CD4-positive, alpha-beta memory T cell (primary cell): ENCODE results near the gene KRTAP5-4. TPM values are rescaled to one million over a fixed set of nuclear protein-coding genes. Genes with fewer than 3 reads are reported as not detected.
"Not testable (repeated sequence)": the region's sequence is repeated elsewhere in the genome, so short reads cannot be mapped to it uniquely, and the experiment has no call there.

ENCODE experiments used
- CTCF ChIA-PET: fragments of 350-600 bp; sonication (Branson Sonifier 250); formaldehyde crosslinking; loops from one replicate; lab custom pipeline; 2021; ENCODE audit warnings: inconsistent platforms; ENCODE audit not compliant: partially characterized antibody; lab: Charles Lee
- POLR2A ChIA-PET: fragments of 350-600 bp; sonication (Branson Sonifier 250); formaldehyde crosslinking; loops from one replicate; lab custom pipeline; 2021; ENCODE audit not compliant: partially characterized antibody; lab: Charles Lee
- DNase-seq, 5 donors: peaks; one replicate each; pipeline versions ENCODE4 v3.0.0 to v3.0.0-alpha.2; 2020 to 2022; ENCODE audit warnings: mixed read lengths in 1 of 5
- H3K27ac ChIP-seq: one replicate; pipeline ENCODE4 v1.7.0; 2013; ENCODE audit warnings: low read depth, low read length
- H3K27me3 ChIP-seq: 2 replicates; pipeline ENCODE4 v1.7.0; 2013; ENCODE audit warnings: mild to moderate bottlenecking, low read length, moderate library complexity; ENCODE audit not compliant: insufficient read depth
- H3K36me3 ChIP-seq: 2 replicates; pipeline ENCODE4 v1.7.0; 2013; ENCODE audit warnings: mild to moderate bottlenecking, low read length, moderate library complexity; ENCODE audit not compliant: insufficient read depth
- H3K4me1 ChIP-seq: 2 replicates; pipeline ENCODE4 v1.7.0; 2013; ENCODE audit warnings: mild to moderate bottlenecking, low read length, moderate library complexity; ENCODE audit not compliant: insufficient read depth
- H3K4me3 ChIP-seq, 2 donors: one replicate each; pipeline ENCODE4 v1.7.0; 2013; ENCODE audit warnings: low read length in 2 of 2, mild to moderate bottlenecking in 1 of 2
- H3K9me3 ChIP-seq, 2 donors: one replicate each; pipeline ENCODE4 v1.7.0; 2013; ENCODE audit warnings: low read length in 2 of 2, control low read depth in 1 of 2; ENCODE audit not compliant: control insufficient read depth in 1 of 2
- H3K27ac Mint-ChIP-seq, 7 donors: one replicate each; pipeline ENCODE4 v1.8.0; 2020 to 2021; ENCODE audit warnings: mixed read lengths in 7 of 7, mild to moderate bottlenecking in 6 of 7, inconsistent platforms in 3 of 7, moderate library complexity in 3 of 7
- H3K27me3 Mint-ChIP-seq, 2 donors: one replicate each; pipeline ENCODE4 v1.8.0; 2020 to 2021; ENCODE audit warnings: mixed read lengths in 2 of 2
- H3K36me3 Mint-ChIP-seq, 2 donors: one replicate each; pipeline ENCODE4 v1.8.0; 2020 to 2021; ENCODE audit warnings: mixed read lengths in 2 of 2, inconsistent platforms in 1 of 2, mild to moderate bottlenecking in 1 of 2
- H3K4me1 Mint-ChIP-seq, 4 donors: one replicate each; pipeline ENCODE4 v1.8.0; 2020 to 2021; ENCODE audit warnings: mixed read lengths in 4 of 4, mild to moderate bottlenecking in 1 of 4
- H3K4me3 Mint-ChIP-seq, 8 donors: one replicate each; pipeline ENCODE4 v1.8.0; 2020 to 2021; ENCODE audit warnings: mixed read lengths in 8 of 8, mild to moderate bottlenecking in 7 of 8, moderate library complexity in 6 of 8, inconsistent platforms in 3 of 8
- H3K9me3 Mint-ChIP-seq, 8 donors: one replicate each; pipeline ENCODE4 v1.8.0; 2020 to 2021; ENCODE audit warnings: mixed read lengths in 8 of 8, mild to moderate bottlenecking in 5 of 8, inconsistent platforms in 3 of 8, moderate library complexity in 1 of 8
- intact Hi-C: fragments of 100-400 bp; cut with micrococcal nuclease; formaldehyde crosslinking; loops from one replicate; pipeline ENCODE4 v1.15.1; 2023
- polyA plus RNA-seq, 2 donors: library from polyadenylated mRNA; unstranded; fragments of 300-500 nt; fragmentation: Illumina TruSeq; gene quantifications; one replicate each; pipeline ENCODE4 v1.2.3, GENCODE V29; 2021
- total RNA-seq, 2 experiments: library from RNA; stranded (reverse); gene quantifications; one replicate each; pipeline ENCODE4 v1.2.3, GENCODE V29; 2021

KRTAP5-4 gene
- total and polyA plus RNA-seq, 4 experiments from 2014 or later = not detected

DNA sequence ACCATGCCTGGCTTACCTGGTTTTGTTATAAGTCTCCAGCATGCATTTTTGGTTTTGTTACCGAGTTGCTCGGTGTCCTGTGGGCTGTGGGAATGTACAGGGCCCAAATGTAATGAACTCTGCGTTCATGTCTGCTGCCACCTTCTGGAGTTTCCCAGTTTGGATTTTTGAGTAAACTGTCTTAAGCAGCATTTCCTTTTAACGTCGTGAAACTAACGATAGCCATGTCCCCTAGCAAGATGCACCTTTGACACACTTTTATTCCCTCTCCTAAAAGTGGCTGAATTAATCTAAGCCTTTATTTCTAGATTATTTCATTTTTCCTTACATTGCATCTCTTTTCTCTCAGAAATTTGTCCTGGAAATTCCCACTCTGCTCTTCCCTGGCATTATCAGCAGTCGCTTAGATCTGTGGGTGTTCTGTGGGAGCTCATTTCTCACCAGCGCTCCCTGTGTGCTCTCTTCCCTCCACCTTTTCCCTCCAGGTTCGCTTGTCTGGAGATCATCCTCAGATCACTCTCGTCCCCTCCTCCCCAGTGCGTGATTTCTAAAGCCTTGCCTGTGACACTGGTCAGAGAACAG is 25.9 kb downstream of the KRTAP5-4 start:
- intact Hi-C loops = loop anchor here (2.0 kb wide), 1 partner anchor 33 kb away; the partner anchor contains the start of gene KRTAP5-5
- not testable (repeated sequence) for H3K9me3 ChIP-seq, H3K27me3 ChIP-seq, DNase-seq, H3K4me3 Mint-ChIP-seq, H3K36me3 ChIP-seq, H3K36me3 Mint-ChIP-seq, H3K27ac ChIP-seq, H3K4me3 ChIP-seq, H3K9me3 Mint-ChIP-seq, H3K4me1 ChIP-seq
- H3K27me3 Mint-ChIP-seq = peaks cover 8 to 14% of the 10 kb centered on the region in 2 donors
- ChIA-PET CTCF (interaction anchor here (0.7 to 6.4 kb wide), 13 partner anchors 10 to 210 kb away, joined by 3 to 53 read pairs (median 4); partner anchors contain the start of genes KRTAP5-1 and KRTAP5-5), POLR2A (interaction anchor here (1.0 kb wide), 1 partner anchor 9 kb away, joined by 4 read pairs; no protein-coding TSS in a partner anchor)
- peak overlapping the region in 1 of 7 donors; percentile 18 for H3K27ac Mint-ChIP-seq
- H3K4me1 Mint-ChIP-seq = peaks cover 11 to 30% (median 13%) of the 10 kb centered on the region in 4 donors

DNA sequence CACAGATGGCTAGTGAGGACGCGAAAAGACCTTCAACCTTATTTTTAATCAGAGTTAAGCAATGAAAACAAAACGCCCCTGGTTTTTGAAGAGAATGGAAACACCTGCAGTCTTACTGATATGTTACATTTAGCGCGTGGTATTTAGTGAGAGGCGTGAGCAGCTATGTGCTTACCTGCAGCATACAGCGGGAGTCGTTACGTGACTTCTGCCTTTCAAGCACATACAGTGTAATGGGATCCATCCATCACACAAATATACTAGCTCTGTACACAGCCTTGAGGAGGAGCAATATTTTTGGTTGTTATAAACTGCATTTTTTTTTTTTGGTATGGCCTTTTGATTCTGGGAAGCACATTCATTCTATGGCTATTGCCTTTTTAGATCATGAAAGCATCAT is 29.3 kb downstream of the KRTAP5-4 start:
- no peak for DNase-seq
- Mint-ChIP-seq H3K9me3 (peaks cover 0 to 6% (median 0%) of the 10 kb centered on the region in 8 donors), H3K27me3 (peaks cover 2 to 6% of the 10 kb centered on the region in 2 donors), H3K4me3 (no peak overlapping the region), H3K27ac (peak overlapping the region in 2 of 7 donors; percentile 27 to 52), H3K36me3 (no peaks in the 10 kb centered on the region), H3K4me1 (peaks cover 21 to 39% (median 31%) of the 10 kb centered on the region in 4 donors)
- ChIA-PET POLR2A (no interaction called here), CTCF (no interaction called here)
- intact Hi-C loops = no loop called here
- Histone ChIP-seq H3K4me3 (no peak overlapping the region), H3K9me3 (no peaks in the 10 kb centered on the region), H3K27ac (no peak overlapping the region), H3K36me3 (no peaks in the 10 kb centered on the region), H3K27me3 (no peaks in the 10 kb centered on the region), H3K4me1 (peaks cover 25% of the 10 kb centered on the region)

- Mint-ChIP-seq H3K4me3 (peak overlapping the region in 6 of 8 donors; percentile 13 to 59 (median 30)), H3K9me3 (peaks cover 0 to 6% (median 0%) of the 10 kb centered on the region in 8 donors), H3K27ac (peak overlapping the region in 5 of 7 donors; percentile 22 to 88 (median 74)), H3K27me3 (peaks cover 1 to 2% of the 10 kb centered on the region in 2 donors), H3K36me3 (no peaks in the 10 kb centered on the region), H3K4me1 (peaks cover 19 to 35% (median 28%) of the 10 kb centered on the region in 4 donors)
- Histone ChIP-seq H3K4me1 (peaks cover 30% of the 10 kb centered on the region), H3K4me3 (no peak overlapping the region), H3K9me3 (no peaks in the 10 kb centered on the region), H3K27ac (no peak overlapping the region), H3K36me3 (no peaks in the 10 kb centered on the region), H3K27me3 (no peaks in the 10 kb centered on the region)
- POLR2A ChIA-PET = interaction anchor here (1.0 to 4.9 kb wide), 2 partner anchors 16 to 17 kb away, joined by 3 to 72 read pairs; partner anchors contain the start of gene DUSP8
- DNase-seq = no peak
- CTCF ChIA-PET = interaction anchor here (1.2 to 4.3 kb wide), 4 partner anchors 8 to 39 kb away, joined by 3 to 49 read pairs (median 12); no protein-coding TSS in a partner anchor
- intact Hi-C loops = loop anchor here (1.0 kb wide), 2 partner anchors 16 kb away; no protein-coding TSS in a partner anchor
Measured at GRCh38 chr11:1589996-1590395, 31.9 kb downstream of the KRTAP5-4 start.

DNA sequence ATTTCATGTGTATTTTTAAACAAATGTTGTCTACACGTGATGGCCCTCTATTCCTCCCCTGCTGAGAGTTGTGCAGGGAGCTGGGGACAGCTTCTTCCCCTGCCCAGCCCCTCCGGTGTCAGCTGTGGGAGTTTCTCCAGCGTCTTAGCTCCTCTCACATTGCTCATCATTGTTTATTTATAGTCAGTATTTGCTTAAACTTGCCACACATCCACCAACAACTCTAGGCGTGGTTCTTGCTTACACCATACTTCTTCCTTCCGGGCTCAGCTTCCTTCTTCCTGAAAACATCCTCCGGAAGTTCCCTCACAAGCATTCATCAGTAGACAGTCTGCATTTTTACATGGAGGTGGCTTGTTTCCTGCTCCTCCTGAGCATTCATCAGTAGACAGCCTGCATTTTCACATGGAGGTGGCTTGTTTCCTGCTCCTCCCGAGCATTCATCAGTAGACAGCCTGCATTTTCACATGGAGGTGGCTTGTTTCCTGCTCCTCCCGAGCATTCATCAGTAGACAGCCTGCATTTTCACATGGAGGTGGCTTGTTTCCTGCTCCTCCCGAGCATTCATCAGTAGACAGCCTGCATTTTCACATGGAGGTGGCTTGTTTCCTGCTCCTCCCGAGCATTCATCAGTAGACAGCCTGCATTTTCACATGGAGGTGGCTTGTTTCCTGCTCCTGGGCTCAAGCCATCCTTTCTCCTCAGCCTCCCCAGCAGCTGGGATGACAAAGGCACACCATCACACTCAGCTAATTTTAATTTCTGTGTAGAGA is 32.6 kb downstream of the KRTAP5-4 start:
- H3K36me3 ChIP-seq, H3K9me3 ChIP-seq, H3K27me3 ChIP-seq, H3K9me3 Mint-ChIP-seq, H3K27me3 Mint-ChIP-seq, H3K36me3 Mint-ChIP-seq: not testable (repeated sequence)
- Mint-ChIP-seq H3K4me3 (peak overlapping the region; percentile 69 to 85 (median 79)), H3K27ac (peak overlapping the region; percentile 81 to 97 (median 93)), H3K4me1 (peaks cover 20 to 36% (median 28%) of the 10 kb centered on the region in 4 donors)
- Histone ChIP-seq H3K4me3 (peak overlapping the region in 1 of 2 donors; percentile 22), H3K27ac (peak overlapping the region; percentile 39), H3K4me1 (peaks cover 33% of the 10 kb centered on the region)
- ChIA-PET POLR2A (interaction anchor here (0.5 to 4.9 kb wide), 9 partner anchors 9 to 1425 kb away, joined by 3 to 72 read pairs (median 4); partner anchors contain the start of genes DUSP8 and KRTAP5-2), CTCF (interaction anchor here (1.1 to 4.3 kb wide), 5 partner anchors 7 to 64 kb away, joined by 4 to 49 read pairs (median 5); no protein-coding TSS in a partner anchor)
- intact Hi-C loops = loop anchor here (1.0 kb wide), 2 partner anchors 15 to 17 kb away; no protein-coding TSS in a partner anchor
- peak; percentile 47 to 71 (median 65) for DNase-seq

GRCh38 chr11:1586699-1587098 is 35.2 kb downstream of the KRTAP5-4 start:
- Mint-ChIP-seq H3K9me3 (peaks cover 0 to 6% (median 0%) of the 10 kb centered on the region in 8 donors), H3K4me3 (peak overlapping the region in 2 of 8 donors; percentile 18 to 38), H3K36me3 (no peaks in the 10 kb centered on the region), H3K27me3 (no peaks in the 10 kb centered on the region), H3K4me1 (peaks cover 25 to 46% (median 33%) of the 10 kb centered on the region in 4 donors), H3K27ac (peak overlapping the region in 5 of 7 donors; percentile 26 to 86 (median 47))
- no peak for DNase-seq
- Histone ChIP-seq H3K4me1 (peaks cover 38% of the 10 kb centered on the region), H3K27me3 (no peaks in the 10 kb centered on the region), H3K36me3 (no peaks in the 10 kb centered on the region), H3K9me3 (no peaks in the 10 kb centered on the region), H3K4me3 (no peak overlapping the region), H3K27ac (no peak overlapping the region)
- CTCF ChIA-PET = interaction anchor here (0.9 to 1.2 kb wide), 2 partner anchors 8 to 12 kb away, joined by 3 read pairs; no protein-coding TSS in a partner anchor
- POLR2A ChIA-PET = no interaction called here
- intact Hi-C loops = no loop called here

- peaks cover 20 to 41% (median 28%) of the 10 kb centered on the region in 4 donors for H3K4me1 Mint-ChIP-seq
- intact Hi-C loops = not testable (repeated sequence)
- CTCF ChIA-PET = interaction anchor here (0.6 to 4.2 kb wide), 3 partner anchors 11 to 25 kb away, joined by 3 to 15 read pairs (median 3); no protein-coding TSS in a partner anchor
Measured at GRCh38 chr11:1584661-1585370, 37.1 kb downstream of the KRTAP5-4 start, which contains the start of gene KRTAP5-1. TSS of gene KRTAP5-1 (minus strand) at chr11:1585283. CDS start at chr11:1585249, 34 bp downstream.

More at GRCh38 chr11:1584661-1585370, 37.1 kb downstream of the KRTAP5-4 start, which contains the start of gene KRTAP5-1:
- H3K4me3 Mint-ChIP-seq = peak within 1 kb of the TSS in 3 of 8 donors; percentile 9 to 30 (median 29)
- H3K27ac ChIP-seq, DNase-seq, H3K27me3 ChIP-seq, H3K4me3 ChIP-seq, H3K27me3 Mint-ChIP-seq, H3K9me3 Mint-ChIP-seq, H3K9me3 ChIP-seq, H3K36me3 Mint-ChIP-seq, H3K36me3 ChIP-seq: not testable (repeated sequence)
- H3K4me1 ChIP-seq = peaks cover 34% of the 10 kb centered on the region
- POLR2A ChIA-PET = interaction anchor here (1.1 kb wide), 1 partner anchor 10 kb away, joined by 3 read pairs; no protein-coding TSS in a partner anchor
- peak within 1 kb of the TSS in 4 of 7 donors; percentile 29 to 72 (median 50) for H3K27ac Mint-ChIP-seq
